ENCODE data around the gene SAMMSON. TPM values are rescaled to one million over a fixed set of nuclear protein-coding genes. Genes with fewer than 3 reads are reported as not detected.

Gene SAMMSON
- total and polyA plus RNA-seq, 4 donors, result not detected

DNA sequence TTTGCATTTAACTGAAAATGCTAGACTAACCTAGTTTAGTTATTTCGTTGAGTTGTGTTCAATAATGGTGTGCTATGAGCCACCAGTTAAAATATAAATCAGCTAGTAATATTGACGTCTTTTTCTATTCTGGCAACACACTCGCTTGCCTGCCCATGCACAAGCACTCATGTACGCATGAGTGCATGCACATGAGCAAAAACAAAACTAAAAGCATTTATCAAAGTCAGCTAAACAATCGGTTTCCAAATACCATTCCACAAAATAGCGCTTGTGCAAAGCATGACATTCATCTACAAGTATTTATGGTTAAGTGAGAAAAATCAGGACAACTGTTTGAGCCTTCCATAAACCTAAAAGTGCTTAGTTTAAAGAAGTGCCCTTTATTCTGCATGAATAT lies 13.1 kb upstream of the SAMMSON start:
- TF ChIP-seq, protein P1, sequence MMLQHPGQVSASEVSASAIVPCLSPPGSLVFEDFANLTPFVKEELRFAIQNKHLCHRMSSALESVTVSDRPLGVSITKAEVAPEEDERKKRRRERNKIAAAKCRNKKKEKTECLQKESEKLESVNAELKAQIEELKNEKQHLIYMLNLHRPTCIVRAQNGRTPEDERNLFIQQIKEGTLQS (IDR thresholded peaks at IDR 0.05), result no peak
- TF ChIP-seq NR2F2 (IDR thresholded peaks at IDR 0.05) (no peak), TAF1 (conservative IDR thresholded peaks at IDR 0.05) (no peak), SP1 (IDR thresholded peaks at IDR 0.05) (no peak), RXRA (IDR thresholded peaks at IDR 0.05) (no peak), EGR1 (IDR thresholded peaks at IDR 0.05; ENCODE audit: low read depth in 2 of 2) (no peak)
- WGBS, result 84% methylated on average over 6 of the region's 6 CpGs
- H3K9ac ChIP-seq (ENCODE audit: low read depth in 1 of 2, low read length in 2 of 2), result no peak overlapping the region

DNA sequence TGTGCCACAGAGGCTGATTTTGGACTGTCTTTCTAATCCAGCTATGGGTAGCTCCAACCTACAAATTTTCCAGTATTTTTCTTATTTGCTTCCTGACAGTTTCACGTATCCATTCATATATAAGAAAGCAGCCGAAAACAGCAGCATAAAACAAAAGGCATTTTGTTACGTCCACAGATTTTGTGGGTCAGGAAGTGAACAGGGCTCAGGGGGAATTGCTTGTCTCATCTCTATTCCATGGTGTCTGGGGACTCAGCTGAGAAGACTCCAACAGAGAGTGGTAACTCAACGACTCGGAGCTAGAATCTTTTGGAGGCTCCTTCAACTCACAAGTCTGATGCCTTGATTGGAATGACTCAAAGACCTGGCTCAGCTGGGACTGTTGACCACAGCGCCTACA lies 11.7 kb upstream of the SAMMSON start:
- Histone ChIP-seq H3K9me3 (ENCODE audit: control insufficient read depth in 4 of 4, low read length in 3 of 4) (no peaks in the 10 kb centered on the region), H3K4me1 (ENCODE audit: control insufficient read depth in 4 of 4, insufficient read depth in 4 of 4, low read length in 3 of 4) (peaks cover 0 to 2% (median under 1%) of the 10 kb centered on the region in 4 donors), H3K27me3 (ENCODE audit: control insufficient read depth in 4 of 4, insufficient read depth in 4 of 4, low read length in 3 of 4) (peaks cover 0 to 2% (median 0%) of the 10 kb centered on the region in 4 donors), H3K9ac (ENCODE audit: low read depth in 1 of 2, low read length in 2 of 2) (no peak overlapping the region), H3K36me3 (ENCODE audit: control insufficient read depth in 4 of 4, insufficient read depth in 3 of 4, low read depth in 1 of 4, low read length in 3 of 4) (no peaks in the 10 kb centered on the region), H3K4me3 (ENCODE audit: low read depth in 1 of 3, low read length in 3 of 3) (no peak overlapping the region), H3K27ac (ENCODE audit: low read depth in 1 of 2, low read length in 2 of 2) (no peak overlapping the region)
- 89% methylated on average over 6 of the region's 6 CpGs for whole genome bisulfite sequencing
- DNase-seq (ENCODE audit: low spot score), result no peak
- TF ChIP-seq, protein P2, sequence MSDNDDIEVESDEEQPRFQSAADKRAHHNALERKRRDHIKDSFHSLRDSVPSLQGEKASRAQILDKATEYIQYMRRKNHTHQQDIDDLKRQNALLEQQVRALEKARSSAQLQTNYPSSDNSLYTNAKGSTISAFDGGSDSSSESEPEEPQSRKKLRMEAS (IDR thresholded peaks at IDR 0.05), result no peak
- TF ChIP-seq GABPA (IDR thresholded peaks at IDR 0.05 in 1 of 2, conservative IDR thresholded peaks at IDR 0.05 in 1 of 2) (no peak), TAF1 (conservative IDR thresholded peaks at IDR 0.05) (no peak), FOXA2 (IDR thresholded peaks at IDR 0.05) (no peak), NR2F2 (IDR thresholded peaks at IDR 0.05) (no peak), HNF4G (IDR thresholded peaks at IDR 0.05) (no peak), RXRA (IDR thresholded peaks at IDR 0.05) (no peak), EGR1 (IDR thresholded peaks at IDR 0.05; ENCODE audit: low read depth in 2 of 2) (no peak), YY1 (IDR thresholded peaks at IDR 0.05) (no peak), SP1 (IDR thresholded peaks at IDR 0.05) (no peak), HNF4A (conservative IDR thresholded peaks at IDR 0.05) (no peak), JUND (IDR thresholded peaks at IDR 0.05) (no peak)
- TF ChIP-seq, protein P3, sequence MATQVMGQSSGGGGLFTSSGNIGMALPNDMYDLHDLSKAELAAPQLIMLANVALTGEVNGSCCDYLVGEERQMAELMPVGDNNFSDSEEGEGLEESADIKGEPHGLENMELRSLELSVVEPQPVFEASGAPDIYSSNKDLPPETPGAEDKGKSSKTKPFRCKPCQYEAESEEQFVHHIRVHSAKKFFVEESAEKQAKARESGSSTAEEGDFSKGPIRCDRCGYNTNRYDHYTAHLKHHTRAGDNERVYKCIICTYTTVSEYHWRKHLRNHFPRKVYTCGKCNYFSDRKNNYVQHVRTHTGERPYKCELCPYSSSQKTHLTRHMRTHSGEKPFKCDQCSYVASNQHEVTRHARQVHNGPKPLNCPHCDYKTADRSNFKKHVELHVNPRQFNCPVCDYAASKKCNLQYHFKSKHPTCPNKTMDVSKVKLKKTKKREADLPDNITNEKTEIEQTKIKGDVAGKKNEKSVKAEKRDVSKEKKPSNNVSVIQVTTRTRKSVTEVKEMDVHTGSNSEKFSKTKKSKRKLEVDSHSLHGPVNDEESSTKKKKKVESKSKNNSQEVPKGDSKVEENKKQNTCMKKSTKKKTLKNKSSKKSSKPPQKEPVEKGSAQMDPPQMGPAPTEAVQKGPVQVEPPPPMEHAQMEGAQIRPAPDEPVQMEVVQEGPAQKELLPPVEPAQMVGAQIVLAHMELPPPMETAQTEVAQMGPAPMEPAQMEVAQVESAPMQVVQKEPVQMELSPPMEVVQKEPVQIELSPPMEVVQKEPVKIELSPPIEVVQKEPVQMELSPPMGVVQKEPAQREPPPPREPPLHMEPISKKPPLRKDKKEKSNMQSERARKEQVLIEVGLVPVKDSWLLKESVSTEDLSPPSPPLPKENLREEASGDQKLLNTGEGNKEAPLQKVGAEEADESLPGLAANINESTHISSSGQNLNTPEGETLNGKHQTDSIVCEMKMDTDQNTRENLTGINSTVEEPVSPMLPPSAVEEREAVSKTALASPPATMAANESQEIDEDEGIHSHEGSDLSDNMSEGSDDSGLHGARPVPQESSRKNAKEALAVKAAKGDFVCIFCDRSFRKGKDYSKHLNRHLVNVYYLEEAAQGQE (IDR thresholded peaks at IDR 0.05), result no peak
- TF ChIP-seq, protein P4, sequence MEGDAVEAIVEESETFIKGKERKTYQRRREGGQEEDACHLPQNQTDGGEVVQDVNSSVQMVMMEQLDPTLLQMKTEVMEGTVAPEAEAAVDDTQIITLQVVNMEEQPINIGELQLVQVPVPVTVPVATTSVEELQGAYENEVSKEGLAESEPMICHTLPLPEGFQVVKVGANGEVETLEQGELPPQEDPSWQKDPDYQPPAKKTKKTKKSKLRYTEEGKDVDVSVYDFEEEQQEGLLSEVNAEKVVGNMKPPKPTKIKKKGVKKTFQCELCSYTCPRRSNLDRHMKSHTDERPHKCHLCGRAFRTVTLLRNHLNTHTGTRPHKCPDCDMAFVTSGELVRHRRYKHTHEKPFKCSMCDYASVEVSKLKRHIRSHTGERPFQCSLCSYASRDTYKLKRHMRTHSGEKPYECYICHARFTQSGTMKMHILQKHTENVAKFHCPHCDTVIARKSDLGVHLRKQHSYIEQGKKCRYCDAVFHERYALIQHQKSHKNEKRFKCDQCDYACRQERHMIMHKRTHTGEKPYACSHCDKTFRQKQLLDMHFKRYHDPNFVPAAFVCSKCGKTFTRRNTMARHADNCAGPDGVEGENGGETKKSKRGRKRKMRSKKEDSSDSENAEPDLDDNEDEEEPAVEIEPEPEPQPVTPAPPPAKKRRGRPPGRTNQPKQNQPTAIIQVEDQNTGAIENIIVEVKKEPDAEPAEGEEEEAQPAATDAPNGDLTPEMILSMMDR (IDR thresholded peaks at IDR 0.05; ENCODE audit: low read depth, low read length, missing input control), result no peak
- TF ChIP-seq, protein P5, sequence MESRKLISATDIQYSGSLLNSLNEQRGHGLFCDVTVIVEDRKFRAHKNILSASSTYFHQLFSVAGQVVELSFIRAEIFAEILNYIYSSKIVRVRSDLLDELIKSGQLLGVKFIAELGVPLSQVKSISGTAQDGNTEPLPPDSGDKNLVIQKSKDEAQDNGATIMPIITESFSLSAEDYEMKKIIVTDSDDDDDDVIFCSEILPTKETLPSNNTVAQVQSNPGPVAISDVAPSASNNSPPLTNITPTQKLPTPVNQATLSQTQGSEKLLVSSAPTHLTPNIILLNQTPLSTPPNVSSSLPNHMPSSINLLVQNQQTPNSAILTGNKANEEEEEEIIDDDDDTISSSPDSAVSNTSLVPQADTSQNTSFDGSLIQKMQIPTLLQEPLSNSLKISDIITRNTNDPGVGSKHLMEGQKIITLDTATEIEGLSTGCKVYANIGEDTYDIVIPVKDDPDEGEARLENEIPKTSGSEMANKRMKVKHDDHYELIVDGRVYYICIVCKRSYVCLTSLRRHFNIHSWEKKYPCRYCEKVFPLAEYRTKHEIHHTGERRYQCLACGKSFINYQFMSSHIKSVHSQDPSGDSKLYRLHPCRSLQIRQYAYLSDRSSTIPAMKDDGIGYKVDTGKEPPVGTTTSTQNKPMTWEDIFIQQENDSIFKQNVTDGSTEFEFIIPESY (IDR thresholded peaks at IDR 0.05), result no peak
- TF ChIP-seq, protein P1 (IDR thresholded peaks at IDR 0.05), result no peak

More for the DNA sequence above, 13.1 kb upstream of the SAMMSON start:
- DNase-seq (ENCODE audit: low spot score), result no peak
- Histone ChIP-seq H3K27me3 (ENCODE audit: control insufficient read depth in 4 of 4, insufficient read depth in 4 of 4, low read length in 3 of 4) (peaks cover 0 to 2% (median 0%) of the 10 kb centered on the region in 4 donors), H3K27ac (ENCODE audit: low read depth in 1 of 2, low read length in 2 of 2) (no peak overlapping the region), H3K36me3 (ENCODE audit: control insufficient read depth in 4 of 4, insufficient read depth in 3 of 4, low read depth in 1 of 4, low read length in 3 of 4) (no peaks in the 10 kb centered on the region), H3K4me1 (ENCODE audit: control insufficient read depth in 4 of 4, insufficient read depth in 4 of 4, low read length in 3 of 4) (peaks cover 0 to 4% (median 1%) of the 10 kb centered on the region in 4 donors), H3K4me3 (ENCODE audit: low read depth in 1 of 3, low read length in 3 of 3) (no peak overlapping the region), H3K9me3 (ENCODE audit: control insufficient read depth in 4 of 4, low read length in 3 of 4) (no peaks in the 10 kb centered on the region)

All from liver (tissue), 9 donors.